BLaER1 (cell line): ENCODE measurements around the gene TSPAN1.

Experiments
- H3K27ac ChIP-seq: shearing (Covaris generic); formaldehyde crosslinking; 2 replicates; pipeline ENCODE4 v1.8.1; 2022
- H3K27me3 ChIP-seq: shearing (Covaris generic); formaldehyde crosslinking; 2 replicates; pipeline ENCODE4 v1.8.1; 2022
- H3K36me3 ChIP-seq: shearing (Covaris generic); formaldehyde crosslinking; 2 replicates; pipeline ENCODE4 v1.8.1; 2022
- H3K4me1 ChIP-seq: shearing (Covaris generic); formaldehyde crosslinking; 2 replicates; pipeline ENCODE4 v1.8.1; 2022
- H3K4me2 ChIP-seq: shearing (Covaris generic); formaldehyde crosslinking; 2 replicates; pipeline ENCODE4 v1.8.1; 2022
- H3K4me3 ChIP-seq: shearing (Covaris generic); formaldehyde crosslinking; 2 replicates; pipeline ENCODE4 v1.8.1; 2022
- H3K9ac ChIP-seq: shearing (Covaris generic); formaldehyde crosslinking; 2 replicates; pipeline ENCODE4 v1.8.1; 2022
- H3K9me3 ChIP-seq: shearing (Covaris generic); formaldehyde crosslinking; 2 replicates; pipeline ENCODE4 v1.8.1; 2022
- H4K20me1 ChIP-seq: shearing (Covaris generic); formaldehyde crosslinking; 2 replicates; pipeline ENCODE4 v1.8.1; 2022
- Cebpa-rat ChIP-seq: shearing (Covaris generic); IDR thresholded peaks from 2 replicates; pipeline ENCODE4 v1.8.1; 2022

The TSPAN1 gene

DNA sequence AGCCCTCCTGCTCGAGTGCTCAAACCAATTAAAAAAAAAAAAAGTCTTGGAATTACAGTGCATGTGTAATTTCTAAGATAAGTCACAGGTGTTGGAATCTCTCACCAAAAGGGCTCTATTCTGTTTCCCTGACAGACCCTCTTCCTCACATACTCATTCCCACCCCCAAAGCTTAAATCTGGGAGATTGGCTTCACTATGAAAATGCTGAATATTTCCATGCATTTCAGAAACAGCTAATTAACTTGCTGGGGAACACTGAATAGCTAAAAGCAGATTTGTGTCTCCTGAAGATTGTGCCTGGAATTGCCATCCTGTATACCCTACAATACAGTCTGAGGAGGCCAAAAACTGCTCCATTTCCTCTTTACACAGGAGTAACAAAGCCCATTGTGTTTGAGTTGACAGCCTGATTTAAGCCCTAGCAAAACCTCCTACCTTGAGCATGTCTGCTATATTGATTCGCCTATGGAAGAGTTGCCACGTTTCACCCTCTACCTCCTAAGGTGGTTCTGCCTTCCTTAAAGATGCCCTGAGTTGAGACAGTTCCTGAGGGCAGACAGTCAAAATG lies 41.0 kb upstream of the TSPAN1 start:
- H3K4me1 ChIP-seq: peaks cover 23% of the 10 kb centered on the region
- TF ChIP-seq Cebpa-rat: no peak
- peak overlapping the region; percentile 99 for H3K27ac ChIP-seq
- no peaks in the 10 kb centered on the region for H3K27me3 ChIP-seq
- H4K20me1 ChIP-seq: peaks cover 7% of the 10 kb centered on the region; the same call in 1 of the 2 replicates
- H3K9ac ChIP-seq: peak overlapping the region; percentile 97
- H3K4me2 ChIP-seq: peak overlapping the region; percentile 91
- H3K4me3 ChIP-seq: peak overlapping the region; percentile 81
- H3K36me3 ChIP-seq: no peaks in the 10 kb centered on the region
- no peaks in the 10 kb centered on the region for H3K9me3 ChIP-seq

DNA sequence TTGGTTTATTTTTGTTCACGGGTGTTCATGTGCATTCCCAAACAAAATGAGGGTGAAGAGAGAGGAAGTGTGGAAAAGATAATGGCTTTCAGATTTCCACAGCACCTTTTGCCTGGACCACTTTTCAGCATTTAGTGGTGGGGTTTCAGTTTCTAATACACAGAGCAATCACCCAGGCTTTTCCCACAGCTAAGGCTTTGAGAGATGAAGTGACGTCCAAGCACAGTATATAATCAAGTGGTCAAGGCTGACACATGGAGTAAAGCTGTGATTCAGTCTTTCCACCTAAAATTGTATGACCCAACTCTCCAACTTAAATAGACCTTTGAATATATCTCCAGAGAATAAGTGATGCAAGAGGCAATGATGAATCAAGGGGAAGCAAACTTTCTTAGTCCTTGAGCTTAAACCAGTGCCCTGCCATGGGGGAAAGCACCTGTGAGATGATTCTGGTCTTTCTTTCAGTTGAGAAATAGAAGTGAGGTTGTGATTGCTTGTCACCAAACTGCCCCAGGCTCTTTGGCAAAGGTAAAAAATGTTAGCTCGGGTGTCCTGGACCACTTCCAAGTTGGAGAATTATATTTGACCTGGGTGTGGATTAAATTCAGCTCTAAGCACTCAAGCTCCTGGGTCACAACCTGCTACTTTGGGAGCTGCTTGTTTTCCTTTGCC lies 40.1 kb upstream of the TSPAN1 start:
- no peak overlapping the region for H3K27ac ChIP-seq
- no peak overlapping the region for H3K9ac ChIP-seq
- TF ChIP-seq Cebpa-rat: no peak
- no peak overlapping the region for H3K4me3 ChIP-seq
- H3K27me3 ChIP-seq: no peaks in the 10 kb centered on the region
- H3K4me1 ChIP-seq: peaks cover 15% of the 10 kb centered on the region
- H3K4me2 ChIP-seq: peak overlapping the region; percentile 91; the same call in 1 of the 2 replicates
- no peaks in the 10 kb centered on the region for H3K9me3 ChIP-seq
- no peaks in the 10 kb centered on the region for H3K36me3 ChIP-seq
- H4K20me1 ChIP-seq: no peaks in the 10 kb centered on the region

DNA sequence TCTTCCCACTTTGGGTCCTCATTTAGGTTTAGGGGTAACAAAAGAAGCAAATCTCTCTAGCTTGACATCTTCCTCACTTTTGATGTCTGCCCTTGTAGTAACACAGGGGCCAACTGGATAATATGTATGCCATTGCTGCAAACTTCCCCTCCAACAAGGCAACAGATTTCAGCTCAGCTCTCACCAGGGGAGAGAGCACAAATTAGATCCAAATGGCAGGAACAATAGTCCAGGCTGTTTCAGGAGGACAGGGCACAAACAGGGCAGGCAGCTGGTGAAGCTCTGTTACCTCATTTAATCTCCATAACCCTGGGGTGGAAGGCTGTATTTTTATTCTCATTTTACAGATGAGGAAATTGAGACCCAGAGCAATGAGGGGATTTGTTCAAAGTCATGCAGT lies 38.2 kb upstream of the TSPAN1 start:
- Histone ChIP-seq H3K4me3 (no peak overlapping the region), H4K20me1 (no peaks in the 10 kb centered on the region), H3K9me3 (no peaks in the 10 kb centered on the region), H3K9ac (no peak overlapping the region), H3K27ac (no peak overlapping the region), H3K4me1 (peaks cover 15% of the 10 kb centered on the region), H3K27me3 (no peaks in the 10 kb centered on the region), H3K4me2 (no peak overlapping the region), H3K36me3 (no peaks in the 10 kb centered on the region)
- TF ChIP-seq Cebpa-rat: no peak

DNA sequence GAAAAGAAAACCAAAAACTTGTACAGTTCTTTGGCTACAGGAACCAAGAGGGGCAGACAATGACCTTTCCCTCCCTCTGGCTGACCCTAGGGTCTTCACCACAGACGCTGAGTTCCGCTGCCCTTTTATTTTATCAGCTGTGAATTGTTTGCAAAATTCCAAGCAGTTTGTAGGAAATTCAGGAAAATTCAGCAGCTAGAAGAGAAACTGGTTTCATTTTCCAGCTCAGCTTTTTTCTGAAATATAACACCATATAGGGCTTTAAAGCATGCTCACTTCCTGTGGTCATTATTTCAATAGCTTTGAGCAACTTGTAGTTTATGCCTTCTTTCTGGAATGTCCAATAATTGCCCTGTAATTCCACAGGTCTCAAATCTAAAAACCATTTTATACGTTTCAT lies 37.0 kb upstream of the TSPAN1 start:
- Histone ChIP-seq H4K20me1 (no peaks in the 10 kb centered on the region), H3K4me1 (peaks cover 15% of the 10 kb centered on the region), H3K27me3 (no peaks in the 10 kb centered on the region), H3K27ac (no peak overlapping the region), H3K36me3 (no peaks in the 10 kb centered on the region), H3K4me3 (no peak overlapping the region), H3K4me2 (no peak overlapping the region), H3K9ac (no peak overlapping the region), H3K9me3 (no peaks in the 10 kb centered on the region)
- TF ChIP-seq Cebpa-rat: no peak

DNA sequence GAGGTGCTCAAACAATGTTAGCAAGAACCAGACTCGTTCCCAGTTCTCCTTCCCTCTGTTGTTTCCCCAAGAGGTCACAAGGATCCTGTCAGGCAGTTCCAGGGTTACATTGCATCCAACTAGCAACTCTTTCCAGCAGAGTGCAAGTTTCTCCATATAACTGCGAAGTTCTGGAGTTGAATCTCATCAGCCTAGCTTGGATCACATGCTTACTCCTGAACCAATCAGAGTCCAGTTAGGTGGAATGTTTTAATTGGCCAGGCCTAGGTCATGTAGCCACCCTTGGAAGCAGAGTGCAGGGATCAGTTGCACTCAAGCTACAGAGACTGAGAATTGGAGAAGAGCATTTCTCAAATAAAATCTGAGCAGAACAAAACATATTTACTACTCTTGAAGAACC lies 26.6 kb upstream of the TSPAN1 start:
- no peak overlapping the region for H3K9ac ChIP-seq
- no peak overlapping the region for H3K4me3 ChIP-seq
- H3K27ac ChIP-seq: no peak overlapping the region
- no peaks in the 10 kb centered on the region for H4K20me1 ChIP-seq
- H3K27me3 ChIP-seq: no peaks in the 10 kb centered on the region
- no peaks in the 10 kb centered on the region for H3K36me3 ChIP-seq
- no peak overlapping the region for H3K4me2 ChIP-seq
- H3K4me1 ChIP-seq: no peaks in the 10 kb centered on the region
- TF ChIP-seq Cebpa-rat: no peak
- no peaks in the 10 kb centered on the region; the same call in 1 of the 2 replicates for H3K9me3 ChIP-seq

DNA sequence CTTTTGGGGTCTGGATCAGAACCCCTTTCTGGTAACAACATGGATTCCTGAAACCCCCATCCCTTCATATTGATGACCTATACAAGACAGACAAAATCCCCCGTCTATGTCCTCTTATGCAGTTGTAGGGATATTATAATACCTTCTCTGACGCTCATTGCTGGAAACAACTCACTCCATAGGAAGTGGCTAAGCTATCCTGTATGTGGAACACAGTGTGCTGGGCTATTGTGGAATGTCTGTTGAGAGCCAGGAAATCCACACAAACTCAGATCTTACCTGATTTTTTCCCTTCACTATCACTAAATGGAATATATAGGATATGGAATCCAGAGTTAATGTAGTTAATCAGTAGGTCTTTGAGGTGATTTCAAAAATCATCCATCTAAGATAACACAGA lies 24.8 kb upstream of the TSPAN1 start:
- no peak overlapping the region for H3K4me3 ChIP-seq
- H3K9me3 ChIP-seq: no peaks in the 10 kb centered on the region
- no peak for TF ChIP-seq Cebpa-rat
- no peaks in the 10 kb centered on the region for H4K20me1 ChIP-seq
- H3K4me1 ChIP-seq: no peaks in the 10 kb centered on the region
- H3K27me3 ChIP-seq: no peaks in the 10 kb centered on the region
- no peak overlapping the region for H3K9ac ChIP-seq
- H3K27ac ChIP-seq: no peak overlapping the region
- no peak overlapping the region for H3K4me2 ChIP-seq
- H3K36me3 ChIP-seq: no peaks in the 10 kb centered on the region

DNA sequence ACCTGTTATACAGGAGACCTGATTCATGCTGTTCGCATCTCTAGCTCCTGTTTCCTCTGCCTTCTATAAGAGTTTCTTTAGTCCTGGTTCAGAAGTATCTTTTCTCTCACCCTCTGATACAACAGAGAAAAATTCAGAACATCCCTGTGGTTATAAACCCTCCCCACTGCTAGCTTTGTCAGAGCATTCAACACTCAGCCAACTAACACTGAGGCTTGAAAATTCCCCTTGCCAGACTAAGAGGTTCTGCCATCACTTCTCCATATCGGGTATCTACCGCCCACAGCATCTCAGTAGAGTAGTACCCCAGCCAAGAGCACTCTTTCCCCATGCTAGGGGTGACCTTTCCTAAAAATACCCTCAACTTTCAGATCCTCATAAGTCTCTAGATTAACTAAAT lies 22.9 kb upstream of the TSPAN1 start:
- Histone ChIP-seq H3K4me1 (no peaks in the 10 kb centered on the region), H3K4me2 (no peak overlapping the region), H3K27me3 (no peaks in the 10 kb centered on the region), H3K4me3 (no peak overlapping the region), H4K20me1 (no peaks in the 10 kb centered on the region), H3K27ac (no peak overlapping the region), H3K36me3 (no peaks in the 10 kb centered on the region), H3K9me3 (no peaks in the 10 kb centered on the region), H3K9ac (no peak overlapping the region)
- TF ChIP-seq Cebpa-rat: no peak

DNA sequence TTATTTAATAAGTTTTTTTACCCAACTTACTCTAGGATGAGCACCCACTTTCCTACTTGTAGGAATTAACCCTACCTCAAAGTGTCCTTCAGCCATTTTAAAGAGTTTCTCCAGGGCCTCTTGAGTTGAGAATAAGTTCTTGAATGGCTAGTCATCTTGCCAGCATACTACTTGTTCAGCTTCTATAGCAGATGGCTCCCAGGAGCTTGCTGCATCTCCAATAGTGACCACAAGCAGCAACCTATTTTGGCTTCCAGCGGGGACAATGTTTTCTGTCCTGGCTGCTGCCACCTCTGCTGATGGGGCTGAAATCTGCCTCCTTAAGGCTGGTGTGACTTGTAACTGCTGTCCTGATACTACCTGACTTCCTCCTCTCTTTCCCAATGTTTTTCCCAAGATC lies 21.7 kb upstream of the TSPAN1 start:
- Histone ChIP-seq H3K36me3 (no peaks in the 10 kb centered on the region), H4K20me1 (no peaks in the 10 kb centered on the region), H3K4me2 (no peak overlapping the region), H3K9ac (no peak overlapping the region), H3K27me3 (no peaks in the 10 kb centered on the region), H3K9me3 (no peaks in the 10 kb centered on the region), H3K27ac (no peak overlapping the region), H3K4me3 (no peak overlapping the region), H3K4me1 (no peaks in the 10 kb centered on the region)
- no peak for TF ChIP-seq Cebpa-rat

DNA sequence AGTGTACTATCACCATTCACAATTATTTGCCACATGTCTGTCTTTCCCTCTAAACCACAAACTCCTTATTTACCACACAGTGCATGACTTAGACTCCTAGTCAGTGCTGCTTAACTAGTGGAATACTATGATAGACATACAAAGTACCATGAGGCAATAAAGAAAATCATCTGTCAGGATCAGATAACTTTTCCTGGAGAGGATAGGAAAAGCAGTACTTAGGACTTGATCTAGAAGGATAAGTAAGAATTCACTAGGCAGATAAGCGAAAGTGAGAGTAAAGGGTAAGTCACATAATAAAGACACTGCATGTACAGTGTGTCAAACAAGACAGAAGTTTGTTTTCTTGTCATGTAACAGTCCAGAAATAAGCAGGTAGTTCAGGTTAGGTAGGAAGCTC lies 21.2 kb upstream of the TSPAN1 start:
- no peak overlapping the region for H3K4me3 ChIP-seq
- no peak overlapping the region for H3K9ac ChIP-seq
- no peaks in the 10 kb centered on the region for H3K9me3 ChIP-seq
- H3K4me2 ChIP-seq: no peak overlapping the region
- no peaks in the 10 kb centered on the region for H3K36me3 ChIP-seq
- no peak overlapping the region for H3K27ac ChIP-seq
- H3K27me3 ChIP-seq: no peaks in the 10 kb centered on the region
- no peak for TF ChIP-seq Cebpa-rat
- no peaks in the 10 kb centered on the region for H4K20me1 ChIP-seq
- no peaks in the 10 kb centered on the region for H3K4me1 ChIP-seq

DNA sequence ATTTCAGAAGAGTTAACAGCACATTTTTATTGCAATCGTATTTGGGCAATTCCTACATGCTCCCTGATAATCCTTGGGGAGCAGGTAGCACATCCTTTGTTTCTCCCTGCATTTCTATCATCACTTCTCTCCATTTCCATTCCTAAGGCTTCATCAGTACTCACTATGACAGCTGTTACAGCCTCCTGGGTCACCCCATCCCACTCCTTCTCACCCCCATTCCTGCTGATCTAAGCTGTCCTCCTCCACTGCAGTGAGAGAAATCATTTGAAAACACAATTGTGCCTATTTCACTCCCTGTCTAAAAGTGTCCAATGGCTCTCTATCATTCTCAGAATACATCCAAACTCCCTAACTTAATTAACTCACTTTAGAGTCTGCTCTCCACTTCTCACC lies 17.0 kb upstream of the TSPAN1 start:
- H3K27ac ChIP-seq: no peak overlapping the region
- no peaks in the 10 kb centered on the region for H3K4me1 ChIP-seq
- no peak for TF ChIP-seq Cebpa-rat
- H3K9me3 ChIP-seq: no peaks in the 10 kb centered on the region
- no peaks in the 10 kb centered on the region for H3K27me3 ChIP-seq
- no peaks in the 10 kb centered on the region for H3K36me3 ChIP-seq
- no peaks in the 10 kb centered on the region for H4K20me1 ChIP-seq
- H3K9ac ChIP-seq: no peak overlapping the region
- H3K4me2 ChIP-seq: no peak overlapping the region
- no peak overlapping the region for H3K4me3 ChIP-seq
